ENCODE results near the gene WDR54.

DNA sequence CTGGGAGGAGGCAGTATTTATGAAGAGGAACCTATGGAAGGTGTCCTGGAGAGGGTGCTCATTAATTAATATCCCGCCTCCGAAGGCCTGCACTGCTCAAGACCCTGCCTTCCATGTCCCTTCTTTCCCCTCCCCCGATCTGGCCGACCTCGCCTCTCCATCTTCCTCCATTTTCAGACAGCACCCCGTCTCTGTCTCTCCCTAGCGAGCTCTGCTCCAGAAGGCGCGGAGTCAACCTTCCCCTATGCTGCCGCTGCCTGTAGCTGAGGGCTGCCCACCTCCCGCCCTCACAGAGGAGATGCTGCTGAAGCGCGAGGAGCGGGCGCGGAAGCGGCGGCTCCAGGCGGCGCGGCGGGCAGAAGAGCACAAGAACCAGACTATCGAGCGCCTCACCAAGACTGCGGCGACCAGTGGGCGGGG is 35.6 kb downstream of the WDR54 start:
- TF ChIP-seq YY1 (IDR thresholded peaks at IDR 0.05; ENCODE audit: low read depth, low read length) (no peak), KDM1A (IDR thresholded peaks at IDR 0.05; ENCODE audit: borderline replicate concordance) (no peak)

Data from GM12878 (cell line).